Measurements from ENCODE around the gene MAN1B1. TPM values are rescaled to one million over a fixed set of nuclear protein-coding genes. Genes with fewer than 3 reads are reported as not detected.
A peak's percentile ranks its signal among the peaks of the same experiment; 100 is the strongest.

Gene MAN1B1
- total RNA-seq, 1 experiment from 2014 or later: 57.2 TPM

DNA sequence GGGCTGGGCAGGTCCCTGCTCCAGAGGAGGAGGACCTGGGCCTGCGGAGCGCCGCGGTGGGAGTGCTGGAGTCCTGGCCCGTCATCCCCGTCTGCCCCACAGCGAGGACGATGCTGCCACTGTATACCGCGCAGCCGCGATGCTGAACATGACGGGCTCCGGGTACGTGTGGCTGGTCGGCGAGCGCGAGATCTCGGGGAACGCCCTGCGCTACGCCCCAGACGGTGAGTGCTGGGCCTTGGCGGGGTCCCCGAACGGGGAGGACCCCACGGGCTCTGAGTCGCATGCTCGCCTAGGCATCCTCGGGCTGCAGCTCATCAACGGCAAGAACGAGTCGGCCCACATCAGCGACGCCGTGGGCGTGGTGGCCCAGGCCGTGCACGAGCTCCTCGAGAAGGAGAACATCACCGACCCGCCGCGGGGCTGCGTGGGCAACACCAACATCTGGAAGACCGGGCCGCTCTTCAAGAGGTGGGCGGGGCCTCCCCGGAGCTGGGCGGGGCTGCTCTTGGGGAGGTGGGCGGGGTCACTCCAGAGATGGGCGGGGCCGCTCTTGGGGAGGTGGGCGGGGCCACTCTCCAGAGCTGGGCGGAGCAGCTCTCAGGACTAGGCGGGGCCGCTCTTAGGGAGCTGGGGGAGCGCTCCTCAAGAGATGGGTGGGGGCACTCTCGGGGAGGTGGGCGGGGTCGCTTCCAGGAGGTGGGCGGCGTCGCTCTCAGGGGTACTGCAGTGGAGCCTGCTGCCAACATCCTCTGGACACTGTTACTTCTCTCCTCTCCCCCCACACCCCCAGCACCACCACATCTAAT lies 70.0 kb downstream of the MAN1B1 start:
- Histone ChIP-seq H3K36me3 (ENCODE audit: control insufficient read depth, insufficient read depth, low read length) (no peaks in the 10 kb centered on the region), H3K4me3 (ENCODE audit: low read depth in 2 of 2, low read length in 2 of 2) (peak overlapping the region; percentile 38 to 57), H3K4me1 (ENCODE audit: control insufficient read depth, insufficient read depth, low read length) (peaks cover 4% of the 10 kb centered on the region; the same call in 1 of the 2 replicates), H3K27ac (ENCODE audit: low read length) (no peak overlapping the region), H3K9me3 (ENCODE audit: control insufficient read depth, insufficient read depth, low read depth, low read length) (no peaks in the 10 kb centered on the region), H3K27me3 (ENCODE audit: control insufficient read depth, insufficient read depth, low read length) (no peaks in the 10 kb centered on the region)
- CTCF ChIA-PET: no interaction called here
- ATAC-seq: peak; percentile 74
- in situ Hi-C loops (cut with HindIII; ENCODE audit: low pct_unique_long_range_greater_than_20kb, low sequenced_read_pairs): no loop called here
- no TSS peak for BruUV-seq (replicated peaks)
- intact Hi-C loops (cut with micrococcal nuclease; ENCODE audit: unreplicated experiment): no loop called here
- POLR2A ChIA-PET: interaction anchor here (0.7 kb wide), 1 partner anchor 97 kb away, joined by 17 read pairs; no protein-coding TSS in a partner anchor
- DNase-seq (ENCODE audit: low read depth, low spot score): no peak
- no peak for TF ChIP-seq SIN3A (IDR thresholded peaks at IDR 0.05; ENCODE audit: borderline replicate concordance, insufficient read depth, low read depth, low read length)
- TF ChIP-seq, protein P1, sequence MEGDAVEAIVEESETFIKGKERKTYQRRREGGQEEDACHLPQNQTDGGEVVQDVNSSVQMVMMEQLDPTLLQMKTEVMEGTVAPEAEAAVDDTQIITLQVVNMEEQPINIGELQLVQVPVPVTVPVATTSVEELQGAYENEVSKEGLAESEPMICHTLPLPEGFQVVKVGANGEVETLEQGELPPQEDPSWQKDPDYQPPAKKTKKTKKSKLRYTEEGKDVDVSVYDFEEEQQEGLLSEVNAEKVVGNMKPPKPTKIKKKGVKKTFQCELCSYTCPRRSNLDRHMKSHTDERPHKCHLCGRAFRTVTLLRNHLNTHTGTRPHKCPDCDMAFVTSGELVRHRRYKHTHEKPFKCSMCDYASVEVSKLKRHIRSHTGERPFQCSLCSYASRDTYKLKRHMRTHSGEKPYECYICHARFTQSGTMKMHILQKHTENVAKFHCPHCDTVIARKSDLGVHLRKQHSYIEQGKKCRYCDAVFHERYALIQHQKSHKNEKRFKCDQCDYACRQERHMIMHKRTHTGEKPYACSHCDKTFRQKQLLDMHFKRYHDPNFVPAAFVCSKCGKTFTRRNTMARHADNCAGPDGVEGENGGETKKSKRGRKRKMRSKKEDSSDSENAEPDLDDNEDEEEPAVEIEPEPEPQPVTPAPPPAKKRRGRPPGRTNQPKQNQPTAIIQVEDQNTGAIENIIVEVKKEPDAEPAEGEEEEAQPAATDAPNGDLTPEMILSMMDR (IDR thresholded peaks at IDR 0.05): no peak
- TF ChIP-seq POLR2AphosphoS5 (IDR thresholded peaks at IDR 0.05; ENCODE audit: low read depth, low read length): no peak
- TF ChIP-seq, protein P2, sequence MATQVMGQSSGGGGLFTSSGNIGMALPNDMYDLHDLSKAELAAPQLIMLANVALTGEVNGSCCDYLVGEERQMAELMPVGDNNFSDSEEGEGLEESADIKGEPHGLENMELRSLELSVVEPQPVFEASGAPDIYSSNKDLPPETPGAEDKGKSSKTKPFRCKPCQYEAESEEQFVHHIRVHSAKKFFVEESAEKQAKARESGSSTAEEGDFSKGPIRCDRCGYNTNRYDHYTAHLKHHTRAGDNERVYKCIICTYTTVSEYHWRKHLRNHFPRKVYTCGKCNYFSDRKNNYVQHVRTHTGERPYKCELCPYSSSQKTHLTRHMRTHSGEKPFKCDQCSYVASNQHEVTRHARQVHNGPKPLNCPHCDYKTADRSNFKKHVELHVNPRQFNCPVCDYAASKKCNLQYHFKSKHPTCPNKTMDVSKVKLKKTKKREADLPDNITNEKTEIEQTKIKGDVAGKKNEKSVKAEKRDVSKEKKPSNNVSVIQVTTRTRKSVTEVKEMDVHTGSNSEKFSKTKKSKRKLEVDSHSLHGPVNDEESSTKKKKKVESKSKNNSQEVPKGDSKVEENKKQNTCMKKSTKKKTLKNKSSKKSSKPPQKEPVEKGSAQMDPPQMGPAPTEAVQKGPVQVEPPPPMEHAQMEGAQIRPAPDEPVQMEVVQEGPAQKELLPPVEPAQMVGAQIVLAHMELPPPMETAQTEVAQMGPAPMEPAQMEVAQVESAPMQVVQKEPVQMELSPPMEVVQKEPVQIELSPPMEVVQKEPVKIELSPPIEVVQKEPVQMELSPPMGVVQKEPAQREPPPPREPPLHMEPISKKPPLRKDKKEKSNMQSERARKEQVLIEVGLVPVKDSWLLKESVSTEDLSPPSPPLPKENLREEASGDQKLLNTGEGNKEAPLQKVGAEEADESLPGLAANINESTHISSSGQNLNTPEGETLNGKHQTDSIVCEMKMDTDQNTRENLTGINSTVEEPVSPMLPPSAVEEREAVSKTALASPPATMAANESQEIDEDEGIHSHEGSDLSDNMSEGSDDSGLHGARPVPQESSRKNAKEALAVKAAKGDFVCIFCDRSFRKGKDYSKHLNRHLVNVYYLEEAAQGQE (IDR thresholded peaks at IDR 0.05; ENCODE audit: insufficient read depth in 1 of 2, low read depth in 2 of 2, low read length in 1 of 2): no peak
- TF ChIP-seq TCF7L2 (IDR thresholded peaks at IDR 0.05; ENCODE audit: low read depth, low read length): no peak

DNA sequence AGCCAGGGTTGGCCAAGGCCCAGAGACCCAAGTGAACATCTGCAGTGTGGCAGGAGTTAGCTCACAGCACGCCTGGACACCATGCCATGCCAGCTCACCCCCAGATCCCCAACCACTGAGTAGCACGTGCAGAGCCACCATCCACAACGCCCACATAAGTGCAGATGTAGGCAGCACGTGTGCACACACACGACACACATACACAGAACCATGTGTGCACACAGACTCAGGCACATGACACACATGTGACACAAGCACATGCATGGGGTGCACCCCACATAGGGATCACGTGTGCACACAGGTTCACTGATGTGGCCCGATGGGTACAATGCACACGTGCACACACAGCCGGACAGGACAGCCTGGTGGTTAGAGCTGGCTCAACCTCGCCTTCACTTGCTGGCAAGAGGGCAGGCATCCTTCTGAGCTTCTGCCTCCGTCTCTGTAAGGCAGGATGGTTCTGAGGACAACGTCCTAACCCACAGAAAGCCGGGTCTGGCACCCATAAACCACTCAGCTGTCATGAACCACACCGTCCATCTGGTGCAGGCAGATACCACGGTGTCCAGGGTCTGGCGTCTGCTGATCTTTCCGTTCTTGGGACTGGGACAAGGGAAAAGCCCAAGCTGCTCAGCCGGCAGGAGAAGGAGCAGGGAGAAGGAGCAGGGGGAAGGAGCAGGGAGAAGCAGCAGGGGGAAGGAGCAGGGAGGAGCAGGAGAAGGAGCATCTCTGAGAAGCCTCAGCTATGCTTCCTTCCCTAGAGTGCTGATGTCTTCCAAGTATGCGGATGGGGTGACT lies 71.0 kb downstream of the MAN1B1 start:
- POLR2A ChIA-PET: interaction anchor here (0.7 kb wide), 1 partner anchor 25 kb away, joined by 5 read pairs; no protein-coding TSS in a partner anchor
- no TSS peak for BruUV-seq (replicated peaks)
- Histone ChIP-seq H3K27me3 (ENCODE audit: control insufficient read depth, insufficient read depth, low read length) (no peaks in the 10 kb centered on the region), H3K36me3 (ENCODE audit: control insufficient read depth, insufficient read depth, low read length) (no peaks in the 10 kb centered on the region), H3K9me3 (ENCODE audit: control insufficient read depth, insufficient read depth, low read depth, low read length) (no peaks in the 10 kb centered on the region), H3K4me1 (ENCODE audit: control insufficient read depth, insufficient read depth, low read length) (peaks cover 4% of the 10 kb centered on the region; the same call in 1 of the 2 replicates), H3K4me3 (ENCODE audit: low read depth in 2 of 2, low read length in 2 of 2) (no peak overlapping the region), H3K27ac (ENCODE audit: low read length) (no peak overlapping the region)
- DNase-seq (ENCODE audit: low read depth, low spot score) (no peak), ATAC-seq (no peak)
- intact Hi-C loops (cut with micrococcal nuclease; ENCODE audit: unreplicated experiment) (no loop called here), in situ Hi-C loops (cut with HindIII; ENCODE audit: low pct_unique_long_range_greater_than_20kb, low sequenced_read_pairs) (no loop called here)
- CTCF ChIA-PET: interaction anchor here (0.7 kb wide), 1 partner anchor 17 kb away, joined by 4 read pairs; no protein-coding TSS in a partner anchor
- TF ChIP-seq TCF7L2 (IDR thresholded peaks at IDR 0.05; ENCODE audit: low read depth, low read length) (no peak), POLR2AphosphoS5 (IDR thresholded peaks at IDR 0.05; ENCODE audit: low read depth, low read length) (no peak), SIN3A (IDR thresholded peaks at IDR 0.05; ENCODE audit: borderline replicate concordance, insufficient read depth, low read depth, low read length) (no peak)
- TF ChIP-seq, protein P1 (IDR thresholded peaks at IDR 0.05): no peak
- TF ChIP-seq, protein P2 (IDR thresholded peaks at IDR 0.05; ENCODE audit: insufficient read depth in 1 of 2, low read depth in 2 of 2, low read length in 1 of 2): no peak
